NCI-H2107 (cell line): ENCODE measurements around the gene SSBP3.

Source experiments
- DNase-seq: peaks from one replicate; lab custom pipeline; 2025; lab: John Stamatoyannopoulos, UW

The SSBP3 gene

DNA sequence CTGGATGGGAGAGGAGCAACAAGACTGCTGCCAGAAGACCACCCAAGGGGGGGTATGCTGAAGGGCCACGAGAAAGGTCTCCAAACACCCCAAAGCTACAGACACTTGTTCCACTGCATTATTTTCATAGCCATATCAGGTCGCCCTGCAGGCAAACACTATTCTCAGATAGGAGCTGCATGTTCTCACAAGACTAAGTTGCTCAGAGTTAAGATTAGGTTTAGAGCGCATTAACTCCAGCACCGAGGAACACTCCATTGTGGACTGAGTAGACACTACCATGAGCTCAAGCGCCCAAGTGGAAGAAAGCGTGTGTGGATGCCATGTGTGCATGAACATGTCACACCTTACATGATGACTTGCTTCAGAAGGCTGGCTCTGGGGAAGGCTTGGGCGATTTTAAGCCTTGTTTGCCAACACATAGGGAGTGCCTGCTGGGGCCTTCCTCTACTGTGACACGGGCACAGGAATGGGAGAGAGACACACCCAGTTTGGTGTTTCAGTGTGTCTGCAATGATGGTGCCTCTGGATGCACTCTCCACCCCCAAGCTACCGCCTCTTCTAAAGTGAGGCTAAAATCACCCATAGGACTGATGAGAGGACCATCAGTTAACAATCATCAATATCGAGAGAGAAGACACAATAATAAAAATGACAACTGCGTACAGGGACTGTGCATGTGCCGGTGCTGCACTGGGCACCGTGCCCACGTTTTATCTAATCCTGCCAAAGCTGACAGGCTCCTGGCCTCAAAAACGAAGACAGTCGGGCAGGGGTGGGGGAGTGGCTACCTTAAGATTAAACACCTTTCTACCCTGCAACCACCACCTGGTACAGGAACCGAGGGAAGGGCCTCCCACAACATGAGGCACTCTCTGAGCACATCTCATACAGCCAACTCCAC lies 34.9 kb downstream of the SSBP3 start:
- no peak for DNase-seq

DNA sequence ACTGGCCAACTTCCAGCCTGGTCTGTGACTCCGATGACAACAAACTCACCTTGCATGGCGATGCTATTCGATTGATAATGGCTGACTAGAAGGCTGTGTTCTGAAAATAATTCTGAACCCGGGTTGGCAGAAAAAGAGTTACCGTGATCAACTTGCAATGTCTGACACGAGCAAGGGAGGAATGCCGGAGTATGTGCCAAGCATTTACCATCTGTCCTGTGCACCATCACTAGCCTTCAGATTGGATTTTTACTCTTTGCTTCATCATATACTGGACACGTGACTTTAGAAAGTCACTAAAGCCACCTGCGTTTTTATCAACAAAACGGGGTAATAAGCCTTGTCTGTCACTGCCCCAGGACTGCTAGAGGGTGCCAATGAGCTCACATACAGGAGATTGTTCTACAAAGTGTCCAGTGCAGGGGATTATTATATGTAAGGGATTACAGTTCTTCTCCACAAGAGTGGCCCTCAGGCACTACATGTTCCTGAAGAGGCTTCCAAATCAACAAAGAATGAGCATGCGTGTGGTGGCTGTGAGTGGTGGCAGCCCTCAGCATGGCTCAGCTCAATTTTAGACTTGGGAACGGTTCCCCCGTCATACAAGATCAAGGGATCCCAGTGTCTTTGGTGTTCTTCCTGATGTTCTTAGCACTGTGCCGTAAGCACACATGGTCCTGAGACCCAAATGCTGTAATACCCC lies 35.8 kb downstream of the SSBP3 start:
- no peak for DNase-seq

DNA sequence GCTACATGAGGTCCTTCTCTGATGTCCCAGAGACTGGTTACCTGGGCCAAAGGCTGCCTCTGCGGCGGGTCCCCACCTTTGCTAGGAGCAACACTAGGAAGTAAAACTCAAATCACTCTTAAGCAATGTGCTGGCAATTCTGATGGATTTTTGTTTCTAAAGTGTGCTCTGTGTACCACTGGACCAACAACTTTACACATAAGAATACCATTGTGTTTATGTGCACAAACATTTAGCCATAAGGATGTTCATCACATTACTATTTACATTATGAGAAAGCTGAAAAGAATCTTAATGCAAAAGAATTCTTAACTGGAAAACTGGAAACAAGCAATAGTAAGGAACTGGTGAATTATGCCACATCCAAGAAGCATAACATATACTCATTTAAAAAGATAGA lies 38.6 kb downstream of the SSBP3 start:
- DNase-seq = no peak

DNA sequence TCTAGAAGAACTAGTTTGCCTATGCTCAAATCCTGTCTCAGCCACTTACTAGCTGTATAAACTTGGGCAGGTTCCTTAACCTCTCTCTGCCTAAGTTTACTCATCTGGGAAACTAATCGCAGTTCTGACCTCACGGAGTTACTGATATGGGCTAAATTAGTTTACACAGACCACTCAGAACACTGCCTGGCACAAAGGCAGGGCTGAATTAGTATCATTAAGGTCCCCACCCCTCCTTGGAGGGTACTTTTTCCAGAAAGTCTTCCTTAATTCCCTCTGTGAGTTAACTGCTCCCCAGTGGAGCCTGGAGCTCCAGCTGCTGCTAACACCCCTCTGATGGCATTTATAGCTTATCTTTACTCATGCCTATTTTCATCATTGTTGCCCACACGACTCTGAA lies 40.3 kb downstream of the SSBP3 start:
- no peak for DNase-seq

DNA sequence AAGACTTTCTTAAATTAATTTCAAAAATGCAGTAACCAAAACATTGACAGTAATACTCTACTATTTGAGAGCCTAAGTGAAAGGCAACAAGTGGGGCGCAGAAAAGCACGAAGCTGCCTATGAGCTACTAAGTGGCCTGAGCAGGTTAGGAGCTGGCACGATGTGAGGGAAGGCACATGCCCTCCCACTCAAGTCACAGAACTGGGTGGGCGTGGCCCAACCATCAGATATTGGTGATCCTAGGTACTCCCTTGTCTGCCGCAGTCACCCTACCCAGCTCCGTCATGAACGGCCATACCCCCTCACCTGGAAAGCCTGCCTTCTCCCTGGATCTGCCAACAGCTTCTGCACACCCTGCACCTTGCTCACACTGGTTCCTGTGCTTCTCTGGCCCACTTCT lies 40.8 kb downstream of the SSBP3 start:
- no peak for DNase-seq

DNA sequence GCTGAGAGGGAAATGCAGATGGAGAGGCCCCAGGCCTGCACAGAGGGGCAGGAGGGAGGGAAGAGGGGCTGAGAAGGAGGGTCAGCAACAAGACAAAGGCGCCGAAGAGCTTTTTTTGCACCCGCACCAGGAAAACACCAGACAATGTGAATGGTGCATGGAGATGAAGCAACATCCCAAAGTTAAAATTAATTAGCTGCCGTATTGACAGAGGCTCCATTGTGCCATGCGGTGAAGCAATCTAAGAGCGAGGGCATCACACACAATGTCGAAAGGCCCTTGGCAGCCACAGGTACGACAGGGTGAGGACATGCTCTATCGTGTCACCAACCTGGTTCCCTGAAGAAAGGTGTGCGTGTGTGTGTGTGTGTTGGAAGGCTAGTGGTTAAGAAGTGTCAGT lies 41.2 kb downstream of the SSBP3 start:
- no peak for DNase-seq

DNA sequence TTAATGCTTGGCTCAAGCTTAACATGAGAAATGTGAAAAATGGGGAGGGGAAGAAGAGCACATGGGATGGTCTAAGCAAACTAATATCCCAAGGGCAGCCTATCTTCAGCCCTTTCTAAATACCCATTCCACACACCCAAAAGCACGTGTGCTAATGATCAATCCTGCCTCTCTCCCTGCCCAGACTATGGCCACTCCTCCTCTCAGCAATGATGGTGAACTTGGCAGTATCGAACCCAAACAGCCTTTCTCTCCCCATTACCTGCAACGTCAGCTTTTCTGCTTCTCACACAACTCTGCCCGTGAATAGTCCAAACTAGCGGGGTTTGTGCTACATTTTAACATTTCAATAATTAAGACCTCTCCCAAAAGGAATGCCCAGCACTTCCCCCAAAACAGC lies 41.6 kb downstream of the SSBP3 start:
- no peak for DNase-seq

DNA sequence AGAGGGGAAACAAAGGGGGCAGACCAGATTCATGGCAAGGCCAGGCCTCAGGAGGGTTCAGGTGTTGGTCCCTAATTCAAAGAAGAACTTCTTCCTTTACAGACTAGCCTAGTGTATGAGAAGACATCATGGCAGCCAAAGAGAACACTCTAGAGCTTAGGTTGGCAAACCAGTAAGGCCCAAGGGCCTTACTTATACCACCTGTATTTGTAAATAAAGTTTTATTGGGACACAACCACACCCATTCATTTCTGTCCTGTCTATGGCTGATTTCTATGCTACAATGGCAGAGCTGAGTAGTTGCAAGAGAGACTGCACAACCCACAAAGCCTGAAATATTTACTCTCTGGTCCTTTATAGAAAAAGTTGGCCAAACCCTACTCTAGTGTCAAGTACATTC lies 42.3 kb downstream of the SSBP3 start:
- DNase-seq = no peak

DNA sequence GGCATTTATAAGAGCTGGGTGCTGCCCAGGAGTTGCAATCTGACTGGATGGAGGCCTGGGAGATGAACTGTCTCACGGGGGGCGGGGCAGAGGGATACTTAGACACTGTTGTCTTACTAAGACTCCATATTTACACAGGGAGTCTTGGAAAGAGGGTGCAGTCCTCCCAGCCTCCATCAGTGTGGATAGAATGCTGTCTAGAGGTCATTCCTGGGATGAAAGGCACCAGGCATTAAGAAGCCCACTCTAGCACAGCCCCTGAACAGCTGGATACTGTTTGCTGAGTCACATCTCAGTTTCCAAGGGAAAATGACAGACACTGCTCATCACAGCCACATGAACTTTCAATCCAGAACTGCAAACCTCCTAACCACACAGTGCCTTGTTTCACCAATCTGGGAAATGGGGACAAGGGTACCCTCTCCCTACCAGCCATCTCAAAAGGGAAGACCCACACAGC lies 43.3 kb downstream of the SSBP3 start:
- DNase-seq = no peak

DNA sequence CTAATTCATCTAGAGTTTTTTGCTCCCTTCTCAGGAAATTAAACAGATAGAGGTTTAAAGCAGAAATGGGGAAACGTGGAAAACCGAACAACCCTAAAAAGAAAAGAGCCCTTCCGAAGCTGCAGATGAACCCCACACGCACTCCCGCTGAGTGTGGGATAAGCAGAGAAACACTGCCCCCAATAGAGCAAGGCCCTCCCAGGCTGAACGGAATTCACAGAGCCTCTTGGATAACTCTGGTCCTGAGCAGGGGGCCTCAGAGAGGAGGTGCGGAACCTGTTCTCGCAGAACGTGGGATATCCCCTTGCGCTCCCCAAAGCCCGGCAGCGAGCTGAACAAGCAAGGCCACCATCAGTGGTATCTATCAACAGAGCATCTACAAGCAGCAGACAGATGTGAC lies 44.9 kb downstream of the SSBP3 start:
- no peak for DNase-seq

DNA sequence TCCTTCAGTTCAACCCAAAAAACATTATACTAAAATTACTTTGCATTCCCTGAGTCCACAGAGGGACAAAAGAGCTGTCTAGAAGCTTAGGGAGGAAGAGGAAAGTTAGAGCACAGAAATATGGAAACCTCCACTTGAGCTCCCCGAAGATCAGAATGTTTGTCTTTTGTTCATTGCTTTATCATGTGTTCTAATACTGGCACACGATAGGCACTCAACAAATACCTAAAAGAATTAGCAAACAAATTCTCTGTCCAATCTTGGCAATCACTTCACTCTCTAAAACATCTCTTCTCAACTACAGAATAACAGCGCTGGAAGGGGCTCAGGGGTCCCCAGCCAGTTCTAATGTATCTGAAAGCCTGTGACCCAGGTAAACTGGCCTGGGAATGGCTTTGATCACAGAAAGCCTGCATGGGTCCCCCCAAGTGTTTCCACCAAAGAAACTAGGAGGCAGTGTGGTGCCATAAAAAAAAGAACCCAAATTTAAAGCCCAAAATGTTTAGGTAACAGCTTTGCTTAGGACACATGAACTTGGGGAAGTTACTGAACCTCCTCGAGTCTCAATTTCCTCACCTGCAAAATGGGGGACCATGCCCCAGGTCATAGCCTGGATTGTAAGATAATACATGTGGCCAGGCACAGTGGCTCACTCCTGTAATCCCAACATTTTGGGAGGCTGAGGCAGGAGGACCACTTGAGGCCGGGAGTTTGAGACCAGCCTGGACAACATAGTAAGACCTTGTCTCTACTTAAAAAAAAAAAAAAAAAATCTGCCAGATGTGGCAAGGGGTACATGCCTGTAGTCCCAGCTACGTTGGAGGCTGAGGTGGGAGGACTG lies 45.8 kb downstream of the SSBP3 start:
- no peak for DNase-seq

DNA sequence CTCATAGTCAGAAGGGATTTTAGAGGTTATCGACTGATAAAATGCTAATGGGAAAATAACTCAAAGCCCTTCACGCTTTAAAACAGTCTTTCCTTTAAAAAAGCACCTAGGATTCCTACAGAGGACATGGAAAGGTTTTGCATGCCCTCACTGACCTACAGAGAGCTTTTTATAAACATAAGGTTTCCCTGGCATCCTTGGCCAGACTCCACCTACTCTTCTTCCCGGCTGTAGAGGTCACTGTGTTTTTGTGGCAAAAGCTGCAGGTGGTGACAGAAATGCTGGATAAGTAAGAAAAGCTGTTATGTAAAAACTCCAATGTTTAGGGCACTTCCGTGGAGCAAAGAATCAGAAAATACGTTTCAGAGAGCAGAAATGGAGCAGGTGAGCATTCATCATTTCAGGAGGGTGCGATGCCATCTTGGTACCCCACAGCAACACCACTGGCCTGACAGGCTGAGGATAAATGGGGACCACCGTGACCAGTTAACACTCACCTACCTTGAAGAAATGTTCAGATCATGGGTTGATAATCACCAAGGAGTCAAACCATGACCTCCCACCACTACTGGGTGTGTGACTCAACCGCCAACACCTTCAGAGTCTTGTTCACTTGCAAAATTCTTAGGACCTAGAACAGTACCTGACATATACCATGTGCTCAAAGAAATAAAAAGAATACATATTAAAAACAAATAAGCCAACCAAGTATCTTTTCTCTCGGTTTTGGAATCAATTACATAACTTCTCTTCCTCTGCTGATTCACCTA lies 46.6 kb downstream of the SSBP3 start:
- no peak for DNase-seq

DNA sequence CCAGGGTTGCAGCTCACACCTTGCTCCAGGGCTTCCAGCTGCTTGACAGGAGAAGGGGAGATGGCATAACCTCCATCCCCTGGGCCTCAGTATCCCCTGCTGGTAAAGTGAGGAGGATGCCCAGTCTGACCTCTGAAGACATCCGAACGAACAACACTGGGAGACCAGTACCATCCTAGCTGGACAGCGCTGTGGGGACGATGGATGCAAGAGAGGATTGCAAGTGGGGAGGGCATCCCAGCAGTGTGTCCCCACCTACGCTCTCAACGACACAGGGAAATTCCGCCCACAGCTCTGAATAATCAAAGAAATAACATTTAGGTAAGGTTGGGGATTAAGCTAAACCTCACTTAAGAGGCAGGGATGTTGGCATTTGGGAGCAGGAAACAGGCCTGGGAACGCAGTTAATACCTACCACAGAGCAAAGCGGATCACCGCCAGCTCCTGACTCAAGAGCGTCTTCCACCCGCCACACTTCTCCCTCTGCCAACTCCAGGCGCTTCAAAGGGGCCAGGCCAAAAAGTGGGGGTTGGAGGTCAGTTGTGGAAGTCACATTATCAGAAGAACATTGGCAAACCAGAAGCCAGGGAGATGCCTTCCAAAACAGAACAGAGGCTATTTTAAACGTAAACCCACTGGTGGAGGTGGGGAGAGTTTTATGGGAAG lies 47.6 kb downstream of the SSBP3 start:
- DNase-seq = no peak

DNA sequence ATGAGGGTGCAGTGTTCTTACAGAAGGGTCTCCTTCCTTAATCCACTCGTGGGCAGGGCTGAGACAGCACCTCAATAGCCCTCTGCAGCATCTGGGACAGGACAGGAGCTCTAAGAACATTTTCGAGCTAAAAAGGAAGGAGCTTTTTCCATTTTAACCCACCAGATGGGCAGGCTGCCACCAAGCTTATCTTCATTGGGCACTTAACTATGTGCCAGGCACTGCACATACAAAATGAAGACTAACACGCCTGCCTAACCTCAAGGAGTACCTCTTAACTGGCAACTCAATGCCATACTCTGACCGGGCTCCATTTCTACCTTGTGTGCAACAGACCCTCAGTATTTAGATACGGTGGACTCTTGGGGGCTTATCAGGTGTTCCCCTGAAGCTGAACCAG lies 48.2 kb downstream of the SSBP3 start:
- DNase-seq = no peak

DNA sequence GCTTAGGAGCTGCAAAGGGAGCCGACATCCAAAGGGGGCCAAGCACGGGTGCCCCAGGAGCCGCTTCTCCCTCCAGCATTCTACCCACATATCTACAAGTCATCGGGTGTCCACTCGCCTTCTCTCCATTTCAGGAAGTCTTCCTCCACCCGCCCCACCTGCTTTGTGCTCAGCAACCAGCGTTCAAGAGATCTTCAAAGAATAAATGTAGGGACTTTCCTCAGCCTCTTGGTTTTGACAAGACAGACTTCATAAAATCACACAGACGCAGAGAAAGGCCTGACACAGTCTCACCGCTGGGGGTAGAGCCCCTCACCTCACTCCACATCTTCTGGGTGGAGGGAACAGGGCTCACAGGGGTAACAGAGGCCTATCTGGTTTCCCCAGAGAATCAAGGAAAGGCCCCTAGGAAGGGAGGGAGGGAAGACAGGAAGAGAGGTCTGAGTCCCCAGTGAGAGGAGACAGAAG lies 49.5 kb downstream of the SSBP3 start:
- DNase-seq = no peak

DNA sequence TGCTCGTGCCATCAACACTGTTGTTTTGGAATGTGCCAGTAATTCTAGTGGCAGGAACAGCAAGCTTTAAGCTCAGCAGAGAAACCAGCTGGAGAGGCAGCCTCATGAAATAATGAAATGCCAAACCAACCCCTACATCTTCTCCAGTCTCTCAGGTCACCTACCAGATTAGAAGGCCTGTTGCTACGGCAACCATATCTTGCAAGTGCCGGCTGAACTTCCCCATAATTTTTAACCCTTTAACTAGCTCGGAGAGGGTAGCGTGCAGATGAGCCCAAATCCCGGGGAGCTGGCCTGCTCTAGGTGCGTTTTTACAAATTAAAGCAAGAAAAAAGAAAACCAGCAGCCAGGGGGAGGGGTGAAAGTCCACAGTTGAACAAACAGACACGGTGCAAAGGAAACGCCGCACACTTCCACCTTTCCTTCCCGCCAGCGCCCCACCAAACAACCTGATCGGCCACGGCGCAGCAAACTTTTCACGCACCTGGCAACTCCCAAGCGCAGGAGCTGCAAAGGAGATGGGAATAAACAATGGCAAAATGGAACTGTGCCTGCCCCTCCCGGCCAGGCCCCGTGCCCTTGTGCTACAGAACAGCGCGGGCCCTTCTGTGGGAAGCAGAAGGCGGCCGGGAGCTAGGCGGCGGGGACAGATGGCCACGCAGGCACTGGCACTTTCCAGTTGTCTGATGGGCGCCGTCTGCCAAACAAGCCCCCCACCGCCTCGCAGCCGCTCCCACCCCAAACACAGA lies 50.1 kb downstream of the SSBP3 start:
- no peak for DNase-seq

DNA sequence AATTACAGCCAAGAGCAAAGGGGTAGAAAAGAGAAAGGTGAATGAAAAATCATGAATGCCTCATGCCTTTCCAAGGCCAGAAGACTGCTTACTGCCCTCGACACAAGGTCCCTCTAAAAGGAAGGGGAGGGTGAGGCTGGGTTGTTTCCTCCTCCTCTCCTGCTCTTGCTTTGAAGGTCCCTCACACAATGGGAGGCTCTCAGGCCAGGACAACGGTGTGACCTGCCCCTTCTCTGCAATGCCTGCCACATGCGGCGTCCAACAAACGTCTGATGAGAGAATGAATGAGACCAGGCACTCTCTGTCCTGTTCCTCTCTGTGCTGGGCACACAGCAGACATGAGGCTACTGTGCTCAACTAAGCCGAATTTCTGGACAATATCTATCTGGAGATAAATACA lies 51.3 kb downstream of the SSBP3 start:
- DNase-seq = no peak

DNA sequence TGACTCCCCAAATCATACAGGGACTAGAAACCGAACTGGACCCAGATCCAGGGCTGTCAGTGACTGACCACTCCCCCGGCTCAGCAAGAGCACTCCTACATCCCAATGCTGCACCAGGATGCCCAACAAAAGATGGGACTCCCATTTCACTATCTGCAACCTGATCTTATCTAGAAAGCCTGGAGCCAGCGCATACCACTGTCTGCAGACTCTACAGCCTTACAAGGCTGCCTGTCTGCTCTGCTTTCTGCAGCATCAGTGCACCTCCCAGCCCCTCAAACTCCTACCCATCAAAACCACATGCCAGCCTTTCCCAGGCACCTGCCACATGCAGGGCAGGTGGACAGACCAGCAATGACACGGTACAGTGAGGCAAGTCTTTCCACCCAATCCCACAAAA lies 52.2 kb downstream of the SSBP3 start:
- DNase-seq = no peak

DNA sequence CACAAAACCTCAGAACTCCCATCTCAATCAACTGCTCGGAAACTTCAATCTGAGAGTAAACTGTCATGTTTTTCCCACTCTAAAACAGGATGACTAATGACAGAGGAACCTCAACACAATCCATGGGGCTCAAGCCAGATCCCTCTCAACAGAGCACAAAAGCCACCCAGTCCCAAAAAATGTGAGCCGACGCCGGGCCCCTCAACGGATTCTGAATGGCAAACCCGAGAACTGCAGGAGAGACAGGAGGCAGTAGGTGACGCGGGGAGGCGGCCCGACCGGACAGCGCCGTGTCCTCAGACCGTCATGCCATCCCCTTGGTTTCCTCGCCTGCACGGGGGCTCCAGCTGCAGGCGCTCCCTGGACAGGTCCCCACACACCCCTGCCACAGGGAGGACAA lies 53.4 kb downstream of the SSBP3 start:
- no peak for DNase-seq

DNA sequence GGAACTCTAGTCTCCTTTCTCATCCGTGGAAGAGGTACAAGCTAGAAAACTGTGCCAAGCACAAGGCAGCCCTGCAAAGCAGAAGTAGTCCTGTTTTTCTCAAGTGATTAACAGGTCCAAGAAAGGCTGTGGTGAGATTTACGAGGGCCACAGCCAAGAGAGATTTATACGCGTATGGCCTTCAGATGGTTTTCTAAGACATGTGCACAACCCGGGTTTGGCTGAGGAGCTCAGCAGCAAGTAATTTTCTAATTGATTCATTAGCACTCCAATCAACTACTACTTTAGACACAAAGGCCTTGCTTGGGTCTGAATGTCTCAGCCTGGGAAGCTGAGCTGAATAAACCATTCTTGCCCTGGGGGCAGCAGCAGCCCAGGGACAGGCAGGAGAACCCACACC lies 55.8 kb downstream of the SSBP3 start:
- no peak for DNase-seq

DNA sequence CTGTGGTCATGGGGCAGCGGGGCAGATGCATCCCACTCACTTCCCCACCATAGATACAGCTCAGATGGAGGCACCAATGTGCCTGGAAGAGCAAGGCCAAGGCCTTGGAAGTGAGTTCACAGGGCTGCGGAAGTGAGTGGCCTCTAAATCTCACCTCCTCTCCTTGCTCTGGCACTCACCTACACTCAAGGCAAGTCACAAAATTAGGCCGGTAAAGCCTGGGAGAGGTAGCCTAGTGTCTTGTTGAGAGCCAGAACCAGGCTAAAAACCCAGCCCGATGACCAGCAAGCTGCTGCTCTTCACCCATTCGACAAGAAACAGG lies 57.5 kb downstream of the SSBP3 start:
- no peak for DNase-seq
